Activated B cell treated with CpG ODN at 0.5 μM for 24 hours (primary cell): ENCODE data around the gene PRSS23. TPM values are rescaled to one million over a fixed set of nuclear protein-coding genes. Genes with fewer than 3 reads are reported as not detected.
"Not testable (repeated sequence)": the region's sequence is repeated elsewhere in the genome, so short reads cannot be mapped to it uniquely, and the experiment has no call there.

Experiments used
- ATAC-seq: fragments of 200-7000 bp; cut with Tn5 transposase; one replicate; pipeline ENCODE4 v1.10.0; 2021; ENCODE audit warnings: low read depth, mild to moderate bottlenecking, moderate library complexity
- CTCF ChIA-PET: fragments of 350-600 bp; sonication (Branson Sonifier 250); formaldehyde crosslinking; loops from one replicate; lab custom pipeline; 2021; ENCODE audit warnings: antibody characterized with exemption; lab: Charles Lee
- POLR2A ChIA-PET: fragments of 350-600 bp; sonication (Branson Sonifier 250); formaldehyde crosslinking; loops from one replicate; lab custom pipeline; 2021; ENCODE audit warnings: antibody characterized with exemption; lab: Charles Lee
- DNase-seq: peaks from one replicate; pipeline ENCODE4 v3.0.0; 2022
- H3K27ac Mint-ChIP-seq: one replicate; pipeline ENCODE4 v1.8.0; 2020; ENCODE audit warnings: mixed read lengths
- H3K27me3 Mint-ChIP-seq: one replicate; pipeline ENCODE4 v1.8.0; 2021; ENCODE audit warnings: mixed read lengths
- H3K36me3 Mint-ChIP-seq: one replicate; pipeline ENCODE4 v1.8.0; 2021; ENCODE audit warnings: low read depth, mixed read lengths
- H3K4me1 Mint-ChIP-seq: one replicate; pipeline ENCODE4 v1.8.0; 2021; ENCODE audit warnings: mixed read lengths
- H3K4me3 Mint-ChIP-seq: one replicate; pipeline ENCODE4 v1.8.0; 2020; ENCODE audit warnings: mild to moderate bottlenecking, mixed read lengths
- H3K9me3 Mint-ChIP-seq: one replicate; pipeline ENCODE4 v1.8.0; 2020; ENCODE audit warnings: mixed read lengths
- CTCF ChIP-seq: fragments of 200-600 bp; IDR thresholded peaks from one replicate; pipeline ENCODE4 v1.8.0; 2022; ENCODE audit warnings: antibody characterized with exemption, mild to moderate bottlenecking
- intact Hi-C: fragments of 100-400 bp; cut with micrococcal nuclease; formaldehyde crosslinking; loops from one replicate; pipeline ENCODE4 v1.15.1; 2024
- total RNA-seq: library from RNA; stranded (reverse); gene quantifications from 2 replicates; pipeline ENCODE4 v1.2.3, GENCODE V29; 2022

Gene PRSS23
- total RNA-seq, 1 donor from 2014 or later = not detected

- CTCF ChIA-PET = interaction anchor here (2.6 kb wide), 1 partner anchor 961 kb away, joined by 7 read pairs; the partner anchor contains the start of gene CCDC83
Observed at GRCh38 chr11:86816251-86816726, 15.9 kb downstream of the PRSS23 start.

GRCh38 chr11:86818462-86819192, 18.3 kb downstream of the PRSS23 start:
- no peak overlapping the region for H3K27ac Mint-ChIP-seq
- no peaks in the 10 kb centered on the region for H3K4me1 Mint-ChIP-seq
- TF ChIP-seq CTCF = no peak
- no peak for DNase-seq
- intact Hi-C loops = loop anchor here (1.0 to 10.0 kb wide), 5 partner anchors 362 to 1223 kb away; partner anchors contain the start of gene CCDC83
- H3K4me3 Mint-ChIP-seq = no peak overlapping the region
- no peak for ATAC-seq
- ChIA-PET CTCF (interaction anchor here (1.5 to 1.8 kb wide), 2 partner anchors 360 to 362 kb away, joined by 5 to 9 read pairs; no protein-coding TSS in a partner anchor), POLR2A (no interaction called here)
- peaks cover 12% of the 10 kb centered on the region for H3K27me3 Mint-ChIP-seq
- no peaks in the 10 kb centered on the region for H3K9me3 Mint-ChIP-seq
- no peaks in the 10 kb centered on the region for H3K36me3 Mint-ChIP-seq

More at GRCh38 chr11:86816251-86816726, 15.9 kb downstream of the PRSS23 start:
- Mint-ChIP-seq H3K27me3 (peaks cover 13% of the 10 kb centered on the region), H3K4me3 (no peak overlapping the region), H3K4me1 (no peaks in the 10 kb centered on the region), H3K9me3 (no peaks in the 10 kb centered on the region), H3K36me3 (no peaks in the 10 kb centered on the region), H3K27ac (no peak overlapping the region)
- intact Hi-C loops = loop anchor here (5.0 to 10.0 kb wide), 2 partner anchors 874 to 1121 kb away; no protein-coding TSS in a partner anchor
- POLR2A ChIA-PET = no interaction called here
- TF ChIP-seq CTCF = no peak
- DNase-seq (no peak), ATAC-seq (no peak)

- ATAC-seq, H3K36me3 Mint-ChIP-seq, H3K9me3 Mint-ChIP-seq, CTCF ChIA-PET, H3K4me1 Mint-ChIP-seq, H3K4me3 Mint-ChIP-seq, H3K27me3 Mint-ChIP-seq, H3K27ac Mint-ChIP-seq, intact Hi-C loops, POLR2A ChIA-PET, DNase-seq: not testable (repeated sequence)
Observed at GRCh38 chr11:86824139-86824538, 23.8 kb downstream of the PRSS23 start.

GRCh38 chr11:86834376-86834775, 34.0 kb downstream of the PRSS23 start:
- H3K4me3 Mint-ChIP-seq, DNase-seq, H3K36me3 Mint-ChIP-seq, CTCF ChIA-PET, ATAC-seq, POLR2A ChIA-PET, intact Hi-C loops, H3K27ac Mint-ChIP-seq, H3K4me1 Mint-ChIP-seq, H3K9me3 Mint-ChIP-seq: not testable (repeated sequence)
- peaks cover 24% of the 10 kb centered on the region for H3K27me3 Mint-ChIP-seq

- POLR2A ChIA-PET, H3K27me3 Mint-ChIP-seq, H3K27ac Mint-ChIP-seq, H3K4me1 Mint-ChIP-seq, H3K9me3 Mint-ChIP-seq, ATAC-seq, H3K4me3 Mint-ChIP-seq, H3K36me3 Mint-ChIP-seq, CTCF ChIA-PET, intact Hi-C loops, DNase-seq: not testable (repeated sequence)
Observed at GRCh38 chr11:86844762-86845508, 44.6 kb downstream of the PRSS23 start.

GRCh38 chr11:86848132-86848531, 47.8 kb downstream of the PRSS23 start:
- no peaks in the 10 kb centered on the region for H3K27me3 Mint-ChIP-seq
- no peaks in the 10 kb centered on the region for H3K4me1 Mint-ChIP-seq
- intact Hi-C loops = no loop called here
- H3K9me3 Mint-ChIP-seq = no peaks in the 10 kb centered on the region
- CTCF ChIA-PET = no interaction called here
- H3K27ac Mint-ChIP-seq = no peak overlapping the region
- H3K4me3 Mint-ChIP-seq = no peak overlapping the region
- no peaks in the 10 kb centered on the region for H3K36me3 Mint-ChIP-seq
- DNase-seq = no peak
- POLR2A ChIA-PET = no interaction called here
- TF ChIP-seq CTCF = no peak
- no peak for ATAC-seq
